Peyer's patch (tissue), 4 donors: ENCODE measurements around the gene MIF.

Experiments
- CTCF ChIP-seq, 6 experiments: fragments of 450-650 bp in 4 of 6; fragments of 200-600 bp in 2 of 6; sonication (generic) in 1 of 6; IDR thresholded peaks; one replicate each; pipeline ENCODE4 v1.5.1; 2017 to 2019; ENCODE audit warnings: antibody characterized with exemption in 6 of 6, mild to moderate bottlenecking in 3 of 6, moderate library complexity in 1 of 6
- POLR2A ChIP-seq, 2 donors: fragments of 450-650 bp; IDR thresholded peaks; one replicate each; pipeline ENCODE4 v1.5.1; 2017; ENCODE audit warnings: antibody characterized with exemption in 2 of 2, mild to moderate bottlenecking in 2 of 2, moderate library complexity in 2 of 2

- TF ChIP-seq POLR2A (IDR thresholded peaks at IDR 0.05) (no peak), CTCF (IDR thresholded peaks at IDR 0.05) (no peak)
Measured at GRCh38 chr22:23906641-23907040, 12.5 kb downstream of the MIF start.
